HepG2 (cell line): ENCODE measurements around the gene MYO9A. TPM values are rescaled to one million over a fixed set of nuclear protein-coding genes. Genes with fewer than 3 reads are reported as not detected.

Source experiments
- ATAC-seq: fragments of 200-7000 bp; cut with Tn5 transposase; 3 replicates; pipeline ENCODE4 v1.9.1; 2020; ENCODE audit warnings: mild to moderate bottlenecking, moderate library complexity
- BruUV-seq: library from RNA; stranded (reverse); fragments of 400-500 nt; replicated peaks from 2 replicates; lab custom pipeline; 2021; lab: Mats Ljungman, UMichigan
- CTCF ChIA-PET: fragments of 300-600 bp; formaldehyde crosslinking; extraction: SDS; loops from one replicate; lab custom pipeline; 2021; ENCODE audit warnings: low total read pairs, inconsistent platforms, low intra/inter-chr PET ratio; lab: Yijun Ruan, JAX
- POLR2A ChIA-PET: fragments of 350-600 bp; sonication (Branson Sonifier 250); formaldehyde crosslinking; loops from one replicate; lab custom pipeline; 2020; ENCODE audit warnings: antibody characterized with exemption, inconsistent platforms; lab: Yijun Ruan, JAX
- DNase-seq: peaks from one replicate; pipeline ENCODE4 v3.0.0-alpha.2; 2015; ENCODE audit warnings: low spot score
- FAIRE-seq: peaks from 3 replicates; lab custom pipeline; 2011; peaks lifted over from hg19 to GRCh38; lab: Jason Lieb, UNC
- H2AFZ ChIP-seq: one replicate; pipeline ENCODE4 v1.6.1; 2011; ENCODE audit warnings: low read length, inconsistent platforms
- H3K27ac ChIP-seq: fragments of 300-600 bp; 3 replicates; pipeline ENCODE4 v1.8.0; 2011; ENCODE audit warnings: mixed run types, mild to moderate bottlenecking, mixed read lengths, low read length, inconsistent platforms; ENCODE audit not compliant: insufficient read depth; ENCODE audit errors: extremely low read length
- H3K27me3 ChIP-seq, 2 experiments: fragments of 200-600 bp in 1 of 2; 2 replicates in 1 of 2; 3 replicates in 1 of 2; pipeline versions ENCODE4 v1.6.0 to v1.8.0; 2011; ENCODE audit warnings: low read length in 2 of 2, mild to moderate bottlenecking in 2 of 2, moderate library complexity in 2 of 2, inconsistent platforms in 1 of 2; ENCODE audit not compliant: insufficient read depth in 2 of 2, control insufficient read depth in 1 of 2
- H3K36me3 ChIP-seq, 2 experiments: fragments of 200-600 bp in 1 of 2; replicated peaks in 1 of 2; 2 replicates in 1 of 2; 3 replicates in 1 of 2; pipeline versions ENCODE4 v1.5.1 to v1.8.0; 2011; ENCODE audit warnings: low read length in 2 of 2, inconsistent platforms in 1 of 2; ENCODE audit not compliant: insufficient read depth in 2 of 2, control insufficient read depth in 1 of 2
- H3K4me1 ChIP-seq: 2 replicates; pipeline ENCODE4 v1.5.1; 2012; ENCODE audit warnings: low read length, inconsistent platforms; ENCODE audit not compliant: insufficient read depth
- H3K4me2 ChIP-seq: 2 replicates; pipeline ENCODE4 v1.6.0; 2011; ENCODE audit warnings: low read depth, low read length, inconsistent platforms
- H3K4me3 ChIP-seq, 3 experiments: fragments of 200-600 bp in 1 of 3; sonication (generic), shearing (Covaris generic) in 1 of 3; replicated peaks in 1 of 3; 2 replicates each; pipeline ENCODE4 v1.5.1; 2011 to 2016; ENCODE audit warnings: low read length in 3 of 3, inconsistent platforms in 2 of 3, low read depth in 2 of 3, mild to moderate bottlenecking in 2 of 3, control low read depth in 1 of 3, mixed read lengths in 1 of 3; ENCODE audit not compliant: insufficient read depth in 1 of 3
- H3K79me2 ChIP-seq: one replicate; pipeline ENCODE4 v1.6.1; 2011; ENCODE audit warnings: low read length, inconsistent platforms; ENCODE audit not compliant: insufficient read depth
- H3K9ac ChIP-seq: 2 replicates; pipeline ENCODE4 v1.6.0; 2011; ENCODE audit warnings: mild to moderate bottlenecking, low read depth, low read length, inconsistent platforms; ENCODE audit not compliant: insufficient read depth
- H3K9me3 ChIP-seq: 2 replicates; pipeline ENCODE4 v1.5.1; 2012; ENCODE audit warnings: mild to moderate bottlenecking, low read length
- H4K20me1 ChIP-seq: 2 replicates; pipeline ENCODE4 v1.6.0; 2011; ENCODE audit warnings: inconsistent platforms, mild to moderate bottlenecking, low read length, moderate library complexity; ENCODE audit not compliant: insufficient read depth
- BHLHE40 ChIP-seq: IDR thresholded peaks from 2 replicates; pipeline ENCODE4 v1.6.1; 2011; ENCODE audit warnings: low read length, improper control_type of control experiment
- CREB3 ChIP-seq: sonication (generic); formaldehyde crosslinking; IDR thresholded peaks from 2 replicates; pipeline ENCODE4 v1.5.0; 2020; ENCODE audit warnings: missing genetic modification reagents
- FOXO1 ChIP-seq: sonication (generic); formaldehyde crosslinking; IDR thresholded peaks from 2 replicates; pipeline ENCODE4 v1.4.0; 2020; ENCODE audit warnings: missing genetic modification reagents
- FOXP1 ChIP-seq, 2 experiments: fragments of 450-650 bp in 1 of 2; IDR thresholded peaks; 2 replicates each; pipeline ENCODE4 v1.6.1; 2017 to 2018; ENCODE audit warnings: antibody characterized with exemption in 1 of 2
- KMT2B ChIP-seq: IDR thresholded peaks from 2 replicates; pipeline ENCODE4 v1.6.1; 2016; ENCODE audit warnings: missing genetic modification reagents, missing compliant biosample characterization
- PLRG1 ChIP-seq: fragments of 450-650 bp; conservative IDR thresholded peaks from 2 replicates; pipeline ENCODE4 v1.6.1; 2016
- TCF7 ChIP-seq: sonication (generic); IDR thresholded peaks from 2 replicates; pipeline ENCODE4 v1.6.1; 2016; ENCODE audit warnings: antibody characterized with exemption, low read depth
- ZBTB21 ChIP-seq: sonication (generic); formaldehyde crosslinking; IDR thresholded peaks from 2 replicates; pipeline ENCODE4 v1.4.0; 2020; ENCODE audit warnings: missing genetic modification reagents
- ZNF143 ChIP-seq: sonication (generic); formaldehyde crosslinking; IDR thresholded peaks from 2 replicates; pipeline ENCODE4 v1.4.0; 2020; ENCODE audit warnings: missing genetic modification reagents
- ZNF180 ChIP-seq: sonication (generic); formaldehyde crosslinking; IDR thresholded peaks from 2 replicates; pipeline ENCODE4 v1.4.0; 2020; ENCODE audit warnings: low read depth, missing genetic modification reagents, borderline replicate concordance
- ZNF3 ChIP-seq: IDR thresholded peaks from 2 replicates; pipeline ENCODE4 v1.7.0; 2017; ENCODE audit warnings: inconsistent platforms
- ZNF331 ChIP-seq: sonication (generic); formaldehyde crosslinking; IDR thresholded peaks from 2 replicates; pipeline ENCODE4 v1.4.0; 2020; ENCODE audit warnings: missing genetic modification reagents
- ZNF546 ChIP-seq: sonication (generic); formaldehyde crosslinking; conservative IDR thresholded peaks from 2 replicates; pipeline ENCODE4 v1.8.1; 2023; ENCODE audit warnings: mild to moderate bottlenecking, missing genetic modification reagents
- ZNF556 ChIP-seq: sonication (generic); formaldehyde crosslinking; IDR thresholded peaks from 2 replicates; pipeline ENCODE4 v1.4.0; 2020; ENCODE audit warnings: mild to moderate bottlenecking, missing genetic modification reagents, borderline replicate concordance
- ZNF781 ChIP-seq: sonication (generic); formaldehyde crosslinking; IDR thresholded peaks from 2 replicates; pipeline ENCODE4 v1.5.1; 2020; ENCODE audit warnings: borderline replicate concordance, mild to moderate bottlenecking, missing genetic modification reagents; ENCODE audit errors: not compliant biosample characterization
- ZNF784 ChIP-seq: sonication (generic); formaldehyde crosslinking; IDR thresholded peaks from 2 replicates; pipeline ENCODE4 v1.5.1; 2020; ENCODE audit warnings: missing genetic modification reagents, mild to moderate bottlenecking, borderline replicate concordance
- WGBS: methylation state at CpG from one replicate; pipeline ENCODE4 v1.1.6; 2017; ENCODE audit warnings: low lambda C conversion rate; 5-methylcytosine and 5-hydroxymethylcytosine counted together
- in situ Hi-C: cut with HindIII; loops from 2 replicates; pipeline ENCODE4 v1.10.0; 2017; ENCODE audit warnings: low pct_unique_long_range_greater_than_20kb; ENCODE audit not compliant: extremely low pct_ligation_motif_present
- intact Hi-C: fragments of 100-400 bp; cut with micrococcal nuclease; formaldehyde crosslinking; loops from one replicate; pipeline ENCODE4 v1.10.0; 2022; ENCODE audit not compliant: unreplicated experiment
- polyA plus RNA-seq, 8 experiments: library from polyadenylated mRNA; depleted of rRNA in 3 of 8; stranded (reverse) in 7 of 8; unstranded in 1 of 8; fragments of >200 nt; fragmentation: Illumina TruSeq in 4 of 8; extraction: Trizol in 4 of 8; gene quantifications; 2 replicates each; pipeline versions ENCODE4 v1.2.1 to v1.2.3, GENCODE V29; 2011 to 2016; ENCODE audit warnings: low read depth in 4 of 8, missing spikeins in 1 of 8, mixed read lengths in 1 of 8; ENCODE audit not compliant: insufficient read depth in 1 of 8
- total RNA-seq, 5 experiments: library from RNA; depleted of rRNA; stranded (reverse); fragments of >200 nt; fragmentation: Illumina TruSeq; extraction: Trizol; gene quantifications; 2 replicates each; pipeline ENCODE4 v1.2.3, GENCODE V29; 2016; ENCODE audit warnings: low read depth in 1 of 5
- TF ChIP-seq, protein P1 (sequence below): sonication (generic); formaldehyde crosslinking; IDR thresholded peaks from 2 replicates; pipeline ENCODE4 v1.5.1; 2020; ENCODE audit warnings: mild to moderate bottlenecking, missing genetic modification reagents, borderline replicate concordance
- TF ChIP-seq, protein P2 (sequence below): IDR thresholded peaks from 2 replicates; pipeline ENCODE4 v1.6.1; 2016; ENCODE audit warnings: mild to moderate bottlenecking, missing biosample characterization, missing genetic modification reagents
- TF ChIP-seq, protein P3 (sequence below): sonication (generic); formaldehyde crosslinking; IDR thresholded peaks from 2 replicates; pipeline ENCODE4 v1.4.0; 2020; ENCODE audit warnings: mild to moderate bottlenecking, missing genetic modification reagents

Gene MYO9A
- total and polyA plus RNA-seq, 2 of the 13 experiments (the other 11 are each of a cell fraction or from before 2014, with no cell fraction given): 4.8 to 15.3 TPM

DNA sequence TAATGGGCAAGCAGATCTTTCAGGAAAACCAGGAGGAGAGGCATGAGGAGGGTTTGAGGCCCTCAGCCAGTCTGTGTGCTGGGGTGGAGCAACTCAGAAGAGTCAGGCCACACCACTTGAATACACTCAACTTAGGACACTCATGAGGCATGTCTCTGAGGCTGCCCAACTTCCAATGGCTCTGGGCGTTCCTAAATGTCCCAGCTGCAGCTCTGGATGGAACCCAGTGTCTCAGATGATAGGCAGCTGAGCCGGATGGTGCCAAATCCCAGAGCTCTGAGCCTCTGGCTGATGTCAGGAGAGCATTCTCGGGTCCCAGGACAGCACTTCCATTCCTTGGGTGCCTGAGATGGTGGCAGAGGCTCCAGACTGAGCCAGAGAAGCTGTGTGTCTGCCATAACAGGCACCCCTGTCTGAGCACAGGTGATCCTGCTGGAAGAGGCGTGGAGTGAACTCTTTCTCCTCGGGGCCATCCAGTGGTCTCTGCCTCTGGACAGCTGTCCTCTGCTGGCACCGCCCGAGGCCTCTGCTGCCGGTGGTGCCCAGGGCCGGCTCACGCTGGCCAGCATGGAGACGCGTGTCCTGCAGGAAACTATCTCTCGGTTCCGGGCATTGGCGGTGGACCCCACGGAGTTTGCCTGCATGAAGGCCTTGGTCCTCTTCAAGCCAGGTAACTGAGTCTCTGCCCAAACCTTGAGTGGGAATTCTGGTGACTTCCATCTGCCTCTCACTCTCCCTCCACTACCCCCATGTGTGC lies 304.8 kb downstream of the MYO9A start (continued):
- TF ChIP-seq KMT2B (no peak), ZBTB21 (CRISPR knock-in tag) (no peak), ZNF143 (CRISPR knock-in tag) (no peak), PLRG1 (no peak), TCF7 (no peak), BHLHE40 (no peak)
- TF ChIP-seq, protein P1, sequence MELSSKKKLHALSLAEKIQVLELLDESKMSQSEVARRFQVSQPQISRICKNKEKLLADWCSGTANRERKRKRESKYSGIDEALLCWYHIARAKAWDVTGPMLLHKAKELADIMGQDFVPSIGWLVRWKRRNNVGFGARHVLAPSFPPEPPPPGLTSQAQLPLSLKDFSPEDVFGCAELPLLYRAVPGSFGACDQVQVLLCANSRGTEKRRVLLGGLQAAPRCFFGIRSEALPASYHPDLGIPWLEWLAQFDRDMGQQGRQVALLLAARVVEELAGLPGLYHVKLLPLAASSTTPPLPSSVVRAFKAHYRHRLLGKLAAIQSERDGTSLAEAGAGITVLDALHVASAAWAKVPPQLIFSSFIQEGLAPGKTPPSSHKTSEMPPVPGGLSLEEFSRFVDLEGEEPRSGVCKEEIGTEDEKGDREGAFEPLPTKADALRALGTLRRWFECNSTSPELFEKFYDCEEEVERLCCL: no peak
- TF ChIP-seq, protein P2, sequence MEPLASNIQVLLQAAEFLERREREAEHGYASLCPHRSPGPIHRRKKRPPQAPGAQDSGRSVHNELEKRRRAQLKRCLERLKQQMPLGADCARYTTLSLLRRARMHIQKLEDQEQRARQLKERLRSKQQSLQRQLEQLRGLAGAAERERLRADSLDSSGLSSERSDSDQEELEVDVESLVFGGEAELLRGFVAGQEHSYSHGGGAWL (CRISPR knock-in tag): no peak
- TF ChIP-seq, protein P3, sequence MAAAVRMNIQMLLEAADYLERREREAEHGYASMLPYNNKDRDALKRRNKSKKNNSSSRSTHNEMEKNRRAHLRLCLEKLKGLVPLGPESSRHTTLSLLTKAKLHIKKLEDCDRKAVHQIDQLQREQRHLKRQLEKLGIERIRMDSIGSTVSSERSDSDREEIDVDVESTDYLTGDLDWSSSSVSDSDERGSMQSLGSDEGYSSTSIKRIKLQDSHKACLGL: no peak

DNA sequence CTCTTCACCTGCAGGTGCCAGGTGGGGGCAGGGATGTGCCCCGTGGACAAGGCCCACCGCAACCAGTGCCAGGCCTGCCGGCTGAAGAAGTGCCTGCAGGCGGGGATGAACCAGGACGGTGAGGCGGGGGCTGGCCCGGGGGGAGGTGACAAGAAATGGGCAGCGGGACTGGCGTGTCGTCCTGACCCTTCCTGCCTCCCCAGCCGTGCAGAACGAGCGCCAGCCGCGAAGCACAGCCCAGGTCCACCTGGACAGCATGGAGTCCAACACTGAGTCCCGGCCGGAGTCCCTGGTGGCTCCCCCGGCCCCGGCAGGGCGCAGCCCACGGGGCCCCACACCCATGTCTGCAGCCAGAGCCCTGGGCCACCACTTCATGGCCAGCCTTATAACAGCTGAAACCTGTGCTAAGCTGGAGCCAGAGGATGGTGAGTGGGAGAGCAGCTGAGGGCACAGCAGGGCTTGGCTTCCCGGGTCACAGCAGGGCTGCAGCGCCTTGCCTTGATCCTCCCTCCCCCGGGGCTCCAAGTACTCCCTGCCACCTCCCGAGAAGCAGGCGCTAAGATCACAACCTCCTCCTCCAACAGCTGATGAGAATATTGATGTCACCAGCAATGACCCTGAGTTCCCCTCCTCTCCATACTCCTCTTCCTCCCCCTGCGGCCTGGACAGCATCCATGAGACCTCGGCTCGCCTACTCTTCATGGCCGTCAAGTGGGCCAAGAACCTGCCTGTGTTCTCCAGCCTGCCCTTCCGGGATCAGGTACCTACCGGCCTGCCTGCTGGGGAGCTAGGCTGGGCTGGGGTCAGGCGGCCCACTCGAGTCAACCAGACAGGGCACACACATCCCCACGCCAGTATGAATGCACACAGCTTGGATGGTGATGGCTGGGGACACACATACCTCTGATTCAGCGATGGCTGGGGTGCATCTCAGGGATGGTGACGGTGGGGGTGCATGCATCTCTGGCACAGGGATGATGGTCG lies 305.9 kb downstream of the MYO9A start:
- Histone ChIP-seq H3K27me3 (peaks cover 18 to 45% of the 10 kb centered on the region in 2 experiments; a peak in 4 of 5 replicates), H4K20me1 (no peaks in the 10 kb centered on the region), H3K4me3 (no peak overlapping the region), H3K9ac (no peak overlapping the region), H3K79me2 (no peaks in the 10 kb centered on the region), H3K36me3 (no peaks in the 10 kb centered on the region), H3K27ac (no peak overlapping the region), H3K9me3 (no peaks in the 10 kb centered on the region), H2AFZ (no peak overlapping the region), H3K4me1 (no peaks in the 10 kb centered on the region), H3K4me2 (no peak overlapping the region)
- ChIA-PET CTCF (no interaction called here), POLR2A (no interaction called here)
- in situ Hi-C loops (no loop called here), intact Hi-C loops (no loop called here)
- ATAC-seq: no peak
- DNase-seq: no peak
- no peak for FAIRE-seq
- WGBS: 52% methylated on average over 11 of the region's 38 CpGs
- no TSS peak for BruUV-seq
- TF ChIP-seq ZNF3 (CRISPR knock-in tag): no peak
- no peak for TF ChIP-seq ZNF784
- TF ChIP-seq ZNF180 (CRISPR knock-in tag): no peak
- TF ChIP-seq ZNF546 (CRISPR knock-in tag): no peak
- TF ChIP-seq ZNF331 (CRISPR knock-in tag): no peak
- TF ChIP-seq ZNF556 (CRISPR knock-in tag): no peak
- TF ChIP-seq CREB3 (CRISPR knock-in tag): no peak
- TF ChIP-seq FOXP1 (IDR thresholded peaks at IDR 0.05): no peak
- no peak for TF ChIP-seq FOXP1 (CRISPR knock-in tag; IDR thresholded peaks at IDR 0.05)
- no peak for TF ChIP-seq FOXO1
- TF ChIP-seq ZNF781: no peak
